Measurements from ENCODE around the gene PMF1. TPM values are rescaled to one million over a fixed set of nuclear protein-coding genes. Genes with fewer than 3 reads are reported as not detected.

Gene PMF1
- total and polyA plus RNA-seq, 2 of the 13 experiments (the other 11 are each of a cell fraction or from before 2014, with no cell fraction given): 72.5 to 89.0 TPM

DNA sequence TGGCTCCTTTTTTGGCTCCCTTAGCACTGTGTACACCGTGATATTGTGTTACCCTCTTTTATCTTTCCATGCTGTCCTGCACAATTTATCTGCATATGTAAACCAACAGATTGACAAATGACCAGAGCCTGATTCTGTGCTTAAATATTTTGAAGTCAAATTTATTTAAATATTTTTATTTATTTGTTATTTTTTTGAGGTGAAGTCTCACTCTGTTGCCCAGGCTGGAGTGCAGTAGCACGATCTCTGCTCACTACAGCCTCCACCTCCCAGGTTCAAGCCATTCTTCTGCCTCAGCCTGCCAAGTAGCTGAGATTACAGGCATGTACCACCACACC lies 12.8 kb downstream of the PMF1 start (continued):
- TF ChIP-seq NR2F1 (CRISPR knock-in tag; IDR thresholded peaks at IDR 0.05): no peak
- TF ChIP-seq, protein P1, sequence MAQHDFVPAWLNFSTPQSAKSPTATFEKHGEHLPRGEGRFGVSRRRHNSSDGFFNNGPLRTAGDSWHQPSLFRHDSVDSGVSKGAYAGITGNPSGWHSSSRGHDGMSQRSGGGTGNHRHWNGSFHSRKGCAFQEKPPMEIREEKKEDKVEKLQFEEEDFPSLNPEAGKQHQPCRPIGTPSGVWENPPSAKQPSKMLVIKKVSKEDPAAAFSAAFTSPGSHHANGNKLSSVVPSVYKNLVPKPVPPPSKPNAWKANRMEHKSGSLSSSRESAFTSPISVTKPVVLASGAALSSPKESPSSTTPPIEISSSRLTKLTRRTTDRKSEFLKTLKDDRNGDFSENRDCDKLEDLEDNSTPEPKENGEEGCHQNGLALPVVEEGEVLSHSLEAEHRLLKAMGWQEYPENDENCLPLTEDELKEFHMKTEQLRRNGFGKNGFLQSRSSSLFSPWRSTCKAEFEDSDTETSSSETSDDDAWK (CRISPR knock-in tag; IDR thresholded peaks at IDR 0.05): no peak
- TF ChIP-seq, protein P2, sequence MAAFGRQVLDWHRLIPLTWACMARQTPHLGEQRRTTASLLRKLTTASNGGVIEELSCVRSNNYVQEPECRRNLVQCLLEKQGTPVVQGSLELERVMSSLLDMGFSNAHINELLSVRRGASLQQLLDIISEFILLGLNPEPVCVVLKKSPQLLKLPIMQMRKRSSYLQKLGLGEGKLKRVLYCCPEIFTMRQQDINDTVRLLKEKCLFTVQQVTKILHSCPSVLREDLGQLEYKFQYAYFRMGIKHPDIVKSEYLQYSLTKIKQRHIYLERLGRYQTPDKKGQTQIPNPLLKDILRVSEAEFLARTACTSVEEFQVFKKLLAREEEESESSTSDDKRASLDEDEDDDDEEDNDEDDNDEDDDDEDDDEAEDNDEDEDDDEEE (CRISPR knock-in tag; IDR thresholded peaks at IDR 0.05): 0 out of 2 replicates have a peak, but pooled peaks have one; percentile 6
- no peak for TF ChIP-seq ARNTL (CRISPR knock-in tag; IDR thresholded peaks at IDR 0.05)
- TF ChIP-seq PAF1 (CRISPR knock-in tag; IDR thresholded peaks at IDR 0.05): no peak
- TF ChIP-seq ZNF350 (CRISPR knock-in tag; IDR thresholded peaks at IDR 0.05; ENCODE audit: borderline replicate concordance, low read depth): no peak
- no peak for TF ChIP-seq ZKSCAN1 (IDR thresholded peaks at IDR 0.05; ENCODE audit: low read length)
- 0 out of 2 replicates have a peak, but pooled peaks have one; percentile 4 for TF ChIP-seq ZFP90 (CRISPR knock-in tag; IDR thresholded peaks at IDR 0.05; ENCODE audit: borderline replicate concordance)
- TF ChIP-seq LCORL (IDR thresholded peaks at IDR 0.05): no peak
- no peak for TF ChIP-seq LCORL (CRISPR knock-in tag; IDR thresholded peaks at IDR 0.05)
- TF ChIP-seq, protein P3, sequence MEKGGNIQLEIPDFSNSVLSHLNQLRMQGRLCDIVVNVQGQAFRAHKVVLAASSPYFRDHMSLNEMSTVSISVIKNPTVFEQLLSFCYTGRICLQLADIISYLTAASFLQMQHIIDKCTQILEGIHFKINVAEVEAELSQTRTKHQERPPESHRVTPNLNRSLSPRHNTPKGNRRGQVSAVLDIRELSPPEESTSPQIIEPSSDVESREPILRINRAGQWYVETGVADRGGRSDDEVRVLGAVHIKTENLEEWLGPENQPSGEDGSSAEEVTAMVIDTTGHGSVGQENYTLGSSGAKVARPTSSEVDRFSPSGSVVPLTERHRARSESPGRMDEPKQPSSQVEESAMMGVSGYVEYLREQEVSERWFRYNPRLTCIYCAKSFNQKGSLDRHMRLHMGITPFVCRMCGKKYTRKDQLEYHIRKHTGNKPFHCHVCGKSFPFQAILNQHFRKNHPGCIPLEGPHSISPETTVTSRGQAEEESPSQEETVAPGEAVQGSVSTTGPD (CRISPR knock-in tag; IDR thresholded peaks at IDR 0.05): 0 out of 2 replicates have a peak, but pooled peaks have one; percentile 1
- no peak for TF ChIP-seq ZNF607 (CRISPR knock-in tag; IDR thresholded peaks at IDR 0.05; ENCODE audit: borderline replicate concordance)
- TF ChIP-seq, protein P4, sequence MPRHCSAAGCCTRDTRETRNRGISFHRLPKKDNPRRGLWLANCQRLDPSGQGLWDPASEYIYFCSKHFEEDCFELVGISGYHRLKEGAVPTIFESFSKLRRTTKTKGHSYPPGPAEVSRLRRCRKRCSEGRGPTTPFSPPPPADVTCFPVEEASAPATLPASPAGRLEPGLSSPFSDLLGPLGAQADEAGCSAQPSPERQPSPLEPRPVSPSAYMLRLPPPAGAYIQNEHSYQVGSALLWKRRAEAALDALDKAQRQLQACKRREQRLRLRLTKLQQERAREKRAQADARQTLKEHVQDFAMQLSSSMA (CRISPR knock-in tag; IDR thresholded peaks at IDR 0.05): no peak
- TF ChIP-seq TOPORS (CRISPR knock-in tag; IDR thresholded peaks at IDR 0.05): peak; percentile 13; the same call in 1 of the 2 replicates
- no peak for TF ChIP-seq GFI1 (CRISPR knock-in tag; IDR thresholded peaks at IDR 0.05; ENCODE audit: borderline replicate concordance)
- TF ChIP-seq SMYD3 (CRISPR knock-in tag; IDR thresholded peaks at IDR 0.05): 0 out of 2 replicates have a peak, but pooled peaks have one; percentile 8
- TF ChIP-seq, protein P5, sequence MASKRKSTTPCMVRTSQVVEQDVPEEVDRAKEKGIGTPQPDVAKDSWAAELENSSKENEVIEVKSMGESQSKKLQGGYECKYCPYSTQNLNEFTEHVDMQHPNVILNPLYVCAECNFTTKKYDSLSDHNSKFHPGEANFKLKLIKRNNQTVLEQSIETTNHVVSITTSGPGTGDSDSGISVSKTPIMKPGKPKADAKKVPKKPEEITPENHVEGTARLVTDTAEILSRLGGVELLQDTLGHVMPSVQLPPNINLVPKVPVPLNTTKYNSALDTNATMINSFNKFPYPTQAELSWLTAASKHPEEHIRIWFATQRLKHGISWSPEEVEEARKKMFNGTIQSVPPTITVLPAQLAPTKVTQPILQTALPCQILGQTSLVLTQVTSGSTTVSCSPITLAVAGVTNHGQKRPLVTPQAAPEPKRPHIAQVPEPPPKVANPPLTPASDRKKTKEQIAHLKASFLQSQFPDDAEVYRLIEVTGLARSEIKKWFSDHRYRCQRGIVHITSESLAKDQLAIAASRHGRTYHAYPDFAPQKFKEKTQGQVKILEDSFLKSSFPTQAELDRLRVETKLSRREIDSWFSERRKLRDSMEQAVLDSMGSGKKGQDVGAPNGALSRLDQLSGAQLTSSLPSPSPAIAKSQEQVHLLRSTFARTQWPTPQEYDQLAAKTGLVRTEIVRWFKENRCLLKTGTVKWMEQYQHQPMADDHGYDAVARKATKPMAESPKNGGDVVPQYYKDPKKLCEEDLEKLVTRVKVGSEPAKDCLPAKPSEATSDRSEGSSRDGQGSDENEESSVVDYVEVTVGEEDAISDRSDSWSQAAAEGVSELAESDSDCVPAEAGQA (IDR thresholded peaks at IDR 0.05; ENCODE audit: low read depth): no peak
- TF ChIP-seq, protein P5 (CRISPR knock-in tag; IDR thresholded peaks at IDR 0.05; ENCODE audit: borderline replicate concordance): no peak
- no peak for TF ChIP-seq U2AF2 (IDR thresholded peaks at IDR 0.05; ENCODE audit: low read depth, low read length)
- TF ChIP-seq FLYWCH1 (CRISPR knock-in tag; IDR thresholded peaks at IDR 0.05): no peak

Measured in HepG2 (cell line).